Gastrocnemius medialis (tissue), 4 donors: ENCODE data around the gene ZBTB39. TPM values are rescaled to one million over a fixed set of nuclear protein-coding genes. Genes with fewer than 3 reads are reported as not detected.

Source experiments
- ATAC-seq, 2 donors: fragments of 150-250 bp; one replicate each; pipeline ENCODE4 v1.9.1; 2016
- DNase-seq, 2 donors: peaks; one replicate each; pipeline ENCODE4 v3.0.0-alpha.2; 2019
- H3K27ac ChIP-seq, 4 donors: fragments of 200-600 bp; sonication (generic); 1 replicate in 1 of 4; 2 replicates in 3 of 4; pipeline ENCODE4 v1.5.1; 2016 to 2018; ENCODE audit warnings: mild to moderate bottlenecking in 2 of 4, moderate library complexity in 1 of 4
- H3K27me3 ChIP-seq, 3 donors: fragments of 200-600 bp; sonication (generic) in 2 of 3; 1 replicate in 1 of 3; 2 replicates in 2 of 3; pipeline versions ENCODE4 v1.5.1 to v1.6.0; 2016 to 2019; ENCODE audit warnings: mild to moderate bottlenecking in 1 of 3, moderate library complexity in 1 of 3
- H3K36me3 ChIP-seq, 2 donors: fragments of 200-600 bp; sonication (generic) in 1 of 2; one replicate each; pipeline ENCODE4 v1.5.1; 2017 to 2018
- H3K4me1 ChIP-seq, 2 donors: fragments of 200-600 bp; sonication (generic) in 1 of 2; one replicate each; pipeline ENCODE4 v1.5.1; 2016 to 2017; ENCODE audit warnings: mild to moderate bottlenecking in 2 of 2
- H3K4me3 ChIP-seq, 4 donors: fragments of 200-600 bp; sonication (generic) in 3 of 4; 1 replicate in 1 of 4; 2 replicates in 3 of 4; pipeline ENCODE4 v1.5.1; 2016 to 2019; ENCODE audit warnings: mild to moderate bottlenecking in 2 of 4
- H3K9me3 ChIP-seq, 3 donors: fragments of 200-600 bp; sonication (generic) in 2 of 3; 1 replicate in 1 of 3; 2 replicates in 2 of 3; pipeline ENCODE4 v1.5.1; 2016 to 2019
- CTCF ChIP-seq, 5 experiments: fragments of 450-650 bp in 3 of 5; fragments of 200-600 bp in 2 of 5; sonication (generic) in 2 of 5; IDR thresholded peaks in 4 of 5; conservative IDR thresholded peaks in 1 of 5; 1 replicate in 4 of 5; 2 replicates in 1 of 5; pipeline ENCODE4 v1.5.1; 2016 to 2019; ENCODE audit warnings: antibody characterized with exemption in 5 of 5, mild to moderate bottlenecking in 3 of 5, moderate library complexity in 3 of 5
- POLR2A ChIP-seq, 2 donors: fragments of 450-650 bp; IDR thresholded peaks; one replicate each; pipeline ENCODE4 v1.6.1; 2017; ENCODE audit warnings: antibody characterized with exemption in 2 of 2, mild to moderate bottlenecking in 2 of 2, moderate library complexity in 2 of 2
- in situ Hi-C, 4 donors: fragments of 200-750 bp; cut with MboI; loops; one replicate each; pipeline versions ENCODE4 v1.15.0 to v1.8.0; 2017; ENCODE audit warnings: low sequenced_read_pairs in 4 of 4
- intact Hi-C: fragments of 100-400 bp; cut with DNase I; formaldehyde crosslinking; loops from one replicate; pipeline ENCODE4 v1.15.1; 2023; ENCODE audit warnings: low total_unique reads
- total RNA-seq, 4 donors: library from RNA; depleted of rRNA; stranded (reverse); fragments of >200 nt; gene quantifications; one replicate each; pipeline versions ENCODE4 v1.1.0 to v1.2.3, GENCODE V29; 2016

ZBTB39 gene
- total RNA-seq, 4 donors from 2014 or later = 2.2 to 3.8 (median 2.8) TPM

GRCh38 chr12:57042695-57043094 is 36.3 kb upstream of the ZBTB39 start:
- TF ChIP-seq POLR2A (IDR thresholded peaks at IDR 0.05) (no peak), CTCF (IDR thresholded peaks at IDR 0.05 in 4 of 5, conservative IDR thresholded peaks at IDR 0.05 in 1 of 5) (no peak)
- Histone ChIP-seq H3K27ac (no peak overlapping the region), H3K27me3 (peaks cover 0 to 16% (median 4%) of the 10 kb centered on the region in 3 donors), H3K4me3 (no peak overlapping the region), H3K9me3 (no peaks in the 10 kb centered on the region), H3K4me1 (no peaks in the 10 kb centered on the region), H3K36me3 (no peaks in the 10 kb centered on the region)
- ATAC-seq (no peak), DNase-seq (no peak)
- in situ Hi-C loops (no loop called here), intact Hi-C loops (no loop called here)

GRCh38 chr12:57040750-57041149 is 34.4 kb upstream of the ZBTB39 start:
- no peaks in the 10 kb centered on the region for H3K4me1 ChIP-seq
- no peak for ATAC-seq
- no peak overlapping the region for H3K4me3 ChIP-seq
- intact Hi-C loops = no loop called here
- no peak for DNase-seq
- no peak overlapping the region for H3K27ac ChIP-seq
- no peak for TF ChIP-seq CTCF (IDR thresholded peaks at IDR 0.05 in 4 of 5, conservative IDR thresholded peaks at IDR 0.05 in 1 of 5)
- no peak for TF ChIP-seq POLR2A (IDR thresholded peaks at IDR 0.05)
- peaks cover 0 to 6% (median 0%) of the 10 kb centered on the region in 3 donors for H3K27me3 ChIP-seq
- in situ Hi-C loops = no loop called here
- H3K36me3 ChIP-seq = no peaks in the 10 kb centered on the region
- H3K9me3 ChIP-seq = no peaks in the 10 kb centered on the region

- no peak for ATAC-seq
- Histone ChIP-seq H3K27ac (no peak overlapping the region), H3K27me3 (peaks cover 0 to 1% (median 0%) of the 10 kb centered on the region in 3 donors), H3K9me3 (no peaks in the 10 kb centered on the region), H3K4me3 (no peak overlapping the region), H3K4me1 (no peaks in the 10 kb centered on the region), H3K36me3 (no peaks in the 10 kb centered on the region)
- in situ Hi-C loops (no loop called here), intact Hi-C loops (no loop called here)
- DNase-seq = no peak
- TF ChIP-seq CTCF (IDR thresholded peaks at IDR 0.05 in 4 of 5, conservative IDR thresholded peaks at IDR 0.05 in 1 of 5) = no peak
- no peak for TF ChIP-seq POLR2A (IDR thresholded peaks at IDR 0.05)
Observed at GRCh38 chr12:57040211-57040610, 33.9 kb upstream of the ZBTB39 start.

GRCh38 chr12:57039016-57039798 is 32.9 kb upstream of the ZBTB39 start:
- Histone ChIP-seq H3K4me1 (no peaks in the 10 kb centered on the region), H3K27ac (no peak overlapping the region), H3K4me3 (no peak overlapping the region), H3K27me3 (no peaks in the 10 kb centered on the region), H3K9me3 (no peaks in the 10 kb centered on the region), H3K36me3 (no peaks in the 10 kb centered on the region)
- TF ChIP-seq POLR2A (IDR thresholded peaks at IDR 0.05) (no peak), CTCF (IDR thresholded peaks at IDR 0.05 in 4 of 5, conservative IDR thresholded peaks at IDR 0.05 in 1 of 5) (no peak)
- intact Hi-C loops (no loop called here), in situ Hi-C loops (no loop called here)
- ATAC-seq (no peak), DNase-seq (no peak)
